ENCODE data around the gene PRIM2.
"Not testable (repeated sequence)": the region's sequence is repeated elsewhere in the genome, so short reads cannot be mapped to it uniquely, and the experiment has no call there.

PRIM2 gene

GRCh38 chr6:57313711-57314471 is 3.5 kb upstream of the PRIM2 start:
- Mint-ChIP-seq H3K27me3 (no peaks in the 10 kb centered on the region), H3K9me3 (no peaks in the 10 kb centered on the region), H3K4me3 (no peak overlapping the region), H3K4me1 (peaks cover 9% of the 10 kb centered on the region), H3K27ac (no peak overlapping the region), H3K36me3 (no peaks in the 10 kb centered on the region)
- no peak for DNase-seq (ENCODE audit: low spot score in 2 of 2)
- ATAC-seq (ENCODE audit: low read depth), result no peak

DNA sequence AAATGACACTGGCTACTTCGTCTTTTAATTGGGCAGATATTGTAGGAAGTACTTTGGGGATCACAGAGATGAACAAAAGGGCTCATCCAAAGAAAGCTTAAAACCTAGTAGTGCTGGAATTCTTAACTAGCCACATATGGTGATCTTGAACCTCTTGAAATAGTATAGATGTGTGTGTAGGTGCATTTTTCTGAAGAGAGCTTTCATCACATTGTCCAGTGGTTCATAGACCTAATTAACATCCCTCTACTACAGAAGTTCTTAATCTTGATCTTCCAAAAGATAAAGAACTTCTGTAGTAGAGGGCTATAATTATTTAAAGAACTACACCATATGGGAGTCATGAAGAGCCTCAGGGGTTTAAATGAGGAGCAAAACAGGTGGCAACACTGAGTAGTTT is 2.3 kb upstream of the PRIM2 start:
- H3K27me3 Mint-ChIP-seq, result no peaks in the 10 kb centered on the region
- ATAC-seq (ENCODE audit: low read depth) (no peak), DNase-seq (ENCODE audit: low spot score in 2 of 2) (no peak)
- peaks cover 4% of the 10 kb centered on the region for H3K36me3 Mint-ChIP-seq
- H3K27ac Mint-ChIP-seq, result no peak overlapping the region
- peaks cover 16% of the 10 kb centered on the region for H3K4me1 Mint-ChIP-seq
- H3K4me3 Mint-ChIP-seq, result no peak overlapping the region
- H3K9me3 Mint-ChIP-seq, result no peaks in the 10 kb centered on the region

DNA sequence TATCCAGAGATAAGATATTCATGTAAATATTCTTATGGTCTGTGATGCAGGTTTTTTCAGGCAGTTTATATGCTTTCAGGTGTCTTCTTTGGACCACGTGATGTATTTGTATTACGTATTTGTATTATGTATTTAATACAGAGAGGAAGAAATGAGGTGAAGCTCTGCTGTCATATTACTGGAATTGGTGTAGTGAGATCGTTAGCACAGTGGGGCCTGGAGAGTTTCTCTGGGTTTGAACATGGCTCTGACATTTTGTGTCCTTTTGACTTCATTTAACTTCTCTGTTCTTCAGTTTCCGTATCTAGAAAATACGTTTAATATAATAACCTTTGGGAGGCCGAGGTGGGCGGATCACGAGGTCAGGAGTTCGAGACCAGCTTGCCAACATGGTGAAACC is 1.6 kb upstream of the PRIM2 start:
- no peak for DNase-seq (ENCODE audit: low spot score in 2 of 2)
- peaks cover 19% of the 10 kb centered on the region for H3K4me1 Mint-ChIP-seq

GRCh38 chr6:57316581-57317059 is 810 bp upstream of the PRIM2 start:
- Mint-ChIP-seq H3K4me3 (peak overlapping the region; percentile 98), H3K36me3 (peaks cover 12% of the 10 kb centered on the region), H3K9me3 (no peaks in the 10 kb centered on the region), H3K4me1 (peaks cover 24% of the 10 kb centered on the region), H3K27ac (peak overlapping the region; percentile 92), H3K27me3 (no peaks in the 10 kb centered on the region)
- DNase-seq (ENCODE audit: low spot score in 2 of 2) (peak; percentile 71 to 73), ATAC-seq (ENCODE audit: low read depth) (peak; percentile 82)

More for the DNA sequence above, 1.6 kb upstream of the PRIM2 start:
- Mint-ChIP-seq H3K4me3 (no peak overlapping the region), H3K27ac (no peak overlapping the region), H3K36me3 (peaks cover 7% of the 10 kb centered on the region), H3K9me3 (no peaks in the 10 kb centered on the region), H3K27me3 (no peaks in the 10 kb centered on the region)
- no peak for ATAC-seq (ENCODE audit: low read depth)

GRCh38 chr6:57324538-57324937 is 7.1 kb downstream of the PRIM2 start:
- H3K9me3 Mint-ChIP-seq, result peaks cover 5% of the 10 kb centered on the region
- ATAC-seq (ENCODE audit: low read depth), result no peak
- DNase-seq (ENCODE audit: low spot score in 2 of 2), result no peak
- H3K4me3 Mint-ChIP-seq, result no peak overlapping the region
- no peaks in the 10 kb centered on the region for H3K27me3 Mint-ChIP-seq
- peaks cover 46% of the 10 kb centered on the region for H3K36me3 Mint-ChIP-seq
- peaks cover 13% of the 10 kb centered on the region for H3K4me1 Mint-ChIP-seq
- no peak overlapping the region for H3K27ac Mint-ChIP-seq

- H3K4me3 Mint-ChIP-seq, result no peak overlapping the region
- H3K36me3 Mint-ChIP-seq, result peaks cover 52% of the 10 kb centered on the region
- peaks cover 12% of the 10 kb centered on the region for H3K9me3 Mint-ChIP-seq
- DNase-seq (ENCODE audit: low spot score in 2 of 2) (no peak), ATAC-seq (ENCODE audit: low read depth) (no peak)
- no peaks in the 10 kb centered on the region for H3K27me3 Mint-ChIP-seq
- no peak overlapping the region for H3K27ac Mint-ChIP-seq
- H3K4me1 Mint-ChIP-seq, result no peaks in the 10 kb centered on the region
Observed at GRCh38 chr6:57327311-57327710, 9.9 kb downstream of the PRIM2 start.

DNA sequence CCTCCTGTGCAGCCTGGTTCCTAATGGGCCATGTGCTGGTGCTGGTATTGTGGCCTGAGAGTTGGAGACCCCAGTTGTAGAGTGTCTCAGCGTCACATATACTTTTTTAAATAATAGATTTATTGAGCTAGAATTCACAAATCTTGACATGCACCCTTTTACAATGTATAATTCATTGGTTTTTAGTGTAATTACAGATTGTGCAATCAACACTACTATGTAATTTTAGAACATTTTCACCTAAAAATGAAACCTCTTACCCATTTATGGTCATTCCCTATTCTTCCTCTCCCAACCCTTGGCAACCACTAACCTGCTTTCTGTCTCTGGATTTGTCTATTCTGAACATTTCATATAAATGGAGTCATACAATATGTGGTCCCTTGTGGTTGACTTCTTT is 10.6 kb downstream of the PRIM2 start:
- Mint-ChIP-seq H3K27me3 (no peaks in the 10 kb centered on the region), H3K9me3 (peaks cover 18% of the 10 kb centered on the region), H3K4me3 (no peak overlapping the region), H3K4me1 (no peaks in the 10 kb centered on the region), H3K36me3 (peaks cover 54% of the 10 kb centered on the region), H3K27ac (no peak overlapping the region)
- DNase-seq (ENCODE audit: low spot score in 2 of 2) (no peak), ATAC-seq (ENCODE audit: low read depth) (no peak)

DNA sequence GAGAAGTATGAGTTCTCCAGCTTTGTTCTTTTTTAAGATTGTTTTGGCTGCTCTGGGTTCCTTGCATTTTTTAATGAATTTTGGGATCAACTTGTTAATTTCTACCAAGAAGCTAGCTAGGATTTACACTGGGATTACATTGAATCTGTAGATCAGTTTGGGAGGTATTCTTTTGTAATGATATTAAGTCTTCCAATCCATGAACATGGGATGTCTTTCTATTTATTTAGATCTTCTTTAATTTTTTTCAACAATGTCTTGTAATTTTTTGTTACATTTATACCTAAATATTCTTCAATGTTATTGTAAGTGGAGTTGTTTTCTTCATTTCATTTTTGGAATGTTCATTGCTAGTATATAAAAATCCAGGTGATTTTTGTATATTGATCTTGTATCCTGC is 12.5 kb downstream of the PRIM2 start:
- ATAC-seq (ENCODE audit: low read depth), result no peak
- DNase-seq (ENCODE audit: low spot score in 2 of 2), result no peak
- peaks cover 18% of the 10 kb centered on the region for H3K9me3 Mint-ChIP-seq
- peaks cover 61% of the 10 kb centered on the region for H3K36me3 Mint-ChIP-seq
- no peaks in the 10 kb centered on the region for H3K27me3 Mint-ChIP-seq
- no peak overlapping the region for H3K4me3 Mint-ChIP-seq
- H3K4me1 Mint-ChIP-seq, result peaks cover 2% of the 10 kb centered on the region
- no peak overlapping the region for H3K27ac Mint-ChIP-seq

DNA sequence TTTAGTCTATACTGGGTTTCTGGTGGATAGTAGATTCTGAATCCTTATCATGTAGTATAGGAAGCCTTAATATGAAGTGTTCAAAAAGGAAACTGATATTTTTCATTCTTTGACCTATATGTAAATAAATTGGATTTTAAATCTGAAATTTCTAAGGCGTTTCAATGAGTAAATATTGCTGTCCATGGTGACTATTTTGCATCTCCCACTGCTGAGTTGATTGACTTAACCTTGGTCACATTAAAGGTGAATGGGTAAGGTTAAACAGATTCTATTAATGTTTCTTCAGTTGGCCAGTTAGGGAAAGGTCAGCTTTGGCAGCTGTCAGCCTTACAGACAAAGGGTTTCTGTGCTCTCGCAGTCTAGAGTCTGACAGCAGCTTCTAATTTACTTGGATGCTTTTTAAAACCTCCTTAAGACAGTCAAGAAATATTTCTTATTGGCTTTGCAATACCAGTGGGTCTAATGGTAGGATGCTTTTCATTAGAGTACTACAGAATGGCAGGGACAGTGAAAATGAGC is 24.8 kb downstream of the PRIM2 start:
- no peak for ATAC-seq (ENCODE audit: low read depth)
- peaks cover 6% of the 10 kb centered on the region for H3K36me3 Mint-ChIP-seq
- H3K9me3 Mint-ChIP-seq, result peaks cover 3% of the 10 kb centered on the region
- peaks cover 14% of the 10 kb centered on the region for H3K4me1 Mint-ChIP-seq
- no peak for DNase-seq (ENCODE audit: low spot score in 2 of 2)
- H3K27me3 Mint-ChIP-seq, result no peaks in the 10 kb centered on the region
- H3K27ac Mint-ChIP-seq, result no peak overlapping the region
- no peak overlapping the region for H3K4me3 Mint-ChIP-seq

DNA sequence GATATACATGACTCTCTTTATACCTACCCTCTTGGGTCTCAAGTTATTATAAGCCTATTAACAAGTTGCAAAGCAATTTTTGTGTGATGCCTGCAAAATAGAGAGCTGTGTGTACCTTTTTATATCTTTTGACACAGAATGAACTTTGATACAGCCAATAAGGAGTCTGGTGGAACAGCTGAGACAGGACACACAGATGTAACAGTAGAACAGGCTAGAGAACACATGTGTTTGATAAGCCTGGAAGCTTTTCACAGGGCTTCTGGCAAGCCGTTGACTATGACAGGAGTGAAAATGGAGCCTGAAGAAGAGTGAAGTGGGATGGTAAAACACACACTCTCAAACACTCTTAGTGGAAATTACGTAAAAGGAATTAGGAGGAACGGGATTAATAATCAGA is 25.9 kb downstream of the PRIM2 start:
- not testable (repeated sequence) for ATAC-seq (ENCODE audit: low read depth); DNase-seq (ENCODE audit: low spot score in 2 of 2); H3K9me3 Mint-ChIP-seq; H3K27ac Mint-ChIP-seq; H3K27me3 Mint-ChIP-seq; H3K36me3 Mint-ChIP-seq; H3K4me3 Mint-ChIP-seq
- peaks cover 16% of the 10 kb centered on the region for H3K4me1 Mint-ChIP-seq

GRCh38 chr6:57346715-57347114 is 29.3 kb downstream of the PRIM2 start:
- not testable (repeated sequence) for H3K27ac Mint-ChIP-seq; H3K9me3 Mint-ChIP-seq; H3K4me3 Mint-ChIP-seq; DNase-seq (ENCODE audit: low spot score in 2 of 2); ATAC-seq (ENCODE audit: low read depth); H3K27me3 Mint-ChIP-seq; H3K36me3 Mint-ChIP-seq
- peaks cover 22% of the 10 kb centered on the region for H3K4me1 Mint-ChIP-seq

DNA sequence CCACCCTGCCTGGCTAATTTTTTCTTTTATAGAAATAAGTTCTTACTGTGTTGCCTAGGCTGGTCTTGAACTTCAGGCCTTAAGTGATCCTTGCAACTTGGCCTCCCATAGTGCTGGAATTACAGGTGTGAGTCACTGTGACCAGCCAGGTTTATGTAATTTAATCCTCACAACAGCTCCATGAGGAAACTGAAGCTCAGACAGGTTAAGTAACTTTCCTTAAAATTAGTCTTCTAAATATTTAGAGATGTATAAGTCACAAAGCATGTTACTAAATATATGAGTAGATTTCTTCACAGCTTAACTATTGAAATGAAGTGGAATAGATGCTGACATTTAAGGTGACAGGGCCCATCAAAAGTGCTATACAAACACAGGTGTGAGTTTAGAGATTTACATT is 30.2 kb downstream of the PRIM2 start:
- not testable (repeated sequence) for H3K36me3 Mint-ChIP-seq; H3K9me3 Mint-ChIP-seq; ATAC-seq (ENCODE audit: low read depth); H3K27ac Mint-ChIP-seq; DNase-seq (ENCODE audit: low spot score in 2 of 2); H3K27me3 Mint-ChIP-seq; H3K4me3 Mint-ChIP-seq
- H3K4me1 Mint-ChIP-seq, result peaks cover 18% of the 10 kb centered on the region

- H3K36me3 Mint-ChIP-seq; H3K9me3 Mint-ChIP-seq; H3K4me3 Mint-ChIP-seq; DNase-seq (ENCODE audit: low spot score in 2 of 2); H3K27me3 Mint-ChIP-seq: not testable (repeated sequence)
- peak; percentile 29 for ATAC-seq (ENCODE audit: low read depth)
- Mint-ChIP-seq H3K27ac (peak overlapping the region; percentile 9), H3K4me1 (peaks cover 13% of the 10 kb centered on the region)
Observed at GRCh38 chr6:57350443-57350842, 33.0 kb downstream of the PRIM2 start.

- H3K36me3 Mint-ChIP-seq; H3K9me3 Mint-ChIP-seq; H3K27me3 Mint-ChIP-seq; ATAC-seq (ENCODE audit: low read depth); H3K4me3 Mint-ChIP-seq; H3K27ac Mint-ChIP-seq; DNase-seq (ENCODE audit: low spot score in 2 of 2): not testable (repeated sequence)
- peaks cover 11% of the 10 kb centered on the region for H3K4me1 Mint-ChIP-seq
Observed at GRCh38 chr6:57352596-57352995, 35.2 kb downstream of the PRIM2 start.

- not testable (repeated sequence) for H3K4me3 Mint-ChIP-seq
Observed at GRCh38 chr6:57358319-57358718, 40.9 kb downstream of the PRIM2 start.

More at GRCh38 chr6:57358319-57358718, 40.9 kb downstream of the PRIM2 start:
- not testable (repeated sequence) for DNase-seq (ENCODE audit: low spot score in 2 of 2); H3K36me3 Mint-ChIP-seq; H3K27ac Mint-ChIP-seq; H3K9me3 Mint-ChIP-seq; ATAC-seq (ENCODE audit: low read depth); H3K4me1 Mint-ChIP-seq; H3K27me3 Mint-ChIP-seq

Data from memory B cell (primary cell).